GM18867 (cell line): Measurements from ENCODE around the gene NEK5.
"Not testable (repeated sequence)": the region's sequence is repeated elsewhere in the genome, so short reads cannot be mapped to it uniquely, and the experiment has no call there.

ENCODE experiments used
- ATAC-seq: cut with Tn5 transposase; IDR thresholded peaks from one replicate; pipeline ENCODE4 v1.9.1; 2021; ENCODE audit warnings: mild to moderate bottlenecking, moderate library complexity; ENCODE audit not compliant: unreplicated experiment

Gene NEK5

GRCh38 chr13:52070929-52071523, 57.8 kb downstream of the NEK5 start:
- ATAC-seq, result no peak

- no peak for ATAC-seq
These were observed 61.6 kb downstream of the NEK5 start for GRCh38 chr13:52067237-52067636.

- no peak for ATAC-seq
These were observed 67.3 kb downstream of the NEK5 start for GRCh38 chr13:52061587-52061986.

GRCh38 chr13:52061064-52061463, 67.8 kb downstream of the NEK5 start:
- not testable (repeated sequence) for ATAC-seq

GRCh38 chr13:52053460-52053859, 75.4 kb downstream of the NEK5 start:
- no peak for ATAC-seq

GRCh38 chr13:52051400-52051799, 77.5 kb downstream of the NEK5 start:
- ATAC-seq, result no peak

- no peak for ATAC-seq
These were observed 80.4 kb downstream of the NEK5 start for GRCh38 chr13:52048516-52048915.

GRCh38 chr13:52047463-52047862, 81.4 kb downstream of the NEK5 start:
- ATAC-seq, result no peak

- ATAC-seq, result no peak
These were observed 85.2 kb downstream of the NEK5 start for GRCh38 chr13:52043675-52044074.

GRCh38 chr13:52036037-52036436, 92.8 kb downstream of the NEK5 start:
- ATAC-seq, result no peak

GRCh38 chr13:52034616-52035226, 94.2 kb downstream of the NEK5 start:
- no peak for ATAC-seq

GRCh38 chr13:52033039-52033438, 95.8 kb downstream of the NEK5 start:
- no peak for ATAC-seq

- ATAC-seq, result not testable (repeated sequence)
These were observed 98.5 kb downstream of the NEK5 start for GRCh38 chr13:52030401-52030800.

GRCh38 chr13:52029569-52029968, 99.3 kb downstream of the NEK5 start:
- ATAC-seq, result no peak

- ATAC-seq, result no peak
These were observed 101.0 kb downstream of the NEK5 start for GRCh38 chr13:52027832-52028231.

- no peak for ATAC-seq
These were observed 102.6 kb downstream of the NEK5 start for GRCh38 chr13:52026246-52026626.

GRCh38 chr13:52025475-52026245, 103.2 kb downstream of the NEK5 start:
- ATAC-seq, result no peak

- no peak for ATAC-seq
These were observed 104.4 kb downstream of the NEK5 start, which contains the start of gene UTP14C for GRCh38 chr13:52024481-52024880. Gene UTP14C, plus strand, starts transcription at chr13:52024691. Its CDS starts 4,114 bp downstream, at chr13:52028805.

- ATAC-seq, result no peak
These were observed 106.5 kb downstream of the NEK5 start for GRCh38 chr13:52022356-52022755.

GRCh38 chr13:52020191-52020590, 108.7 kb downstream of the NEK5 start:
- no peak for ATAC-seq

GRCh38 chr13:52016296-52016695, 112.6 kb downstream of the NEK5 start:
- no peak for ATAC-seq

- ATAC-seq, result no peak
These were observed 116.4 kb downstream of the NEK5 start for GRCh38 chr13:52012512-52012836.
